Hepatocyte (in vitro differentiated cells): Measurements from ENCODE around the gene HSP90B1.

Experiments
- CTCF ChIP-seq: fragments of 200-600 bp; sonication (generic); IDR thresholded peaks from 2 replicates; pipeline ENCODE4 v1.5.1; 2016; ENCODE audit warnings: antibody characterized with exemption, mild to moderate bottlenecking; ENCODE audit not compliant: poor library complexity
- EZH2phosphoT487 ChIP-seq: fragments of 200-600 bp; sonication (generic); IDR thresholded peaks from one replicate; pipeline ENCODE4 v1.6.1; 2018; ENCODE audit warnings: antibody characterized with exemption, mild to moderate bottlenecking, low read depth, moderate library complexity; ENCODE audit not compliant: unreplicated experiment, severe bottlenecking

GRCh38 chr12:103956509-103957027, 26.4 kb downstream of the HSP90B1 start:
- TF ChIP-seq CTCF (no peak), EZH2phosphoT487 (no peak)
